IMR-90 (cell line): ENCODE measurements around the gene NDFIP2. TPM values are rescaled to one million over a fixed set of nuclear protein-coding genes. Genes with fewer than 3 reads are reported as not detected.

Source experiments
- ATAC-seq: fragments of 200-7000 bp; cut with Tn5 transposase; 2 replicates; pipeline ENCODE4 v1.9.1; 2020; ENCODE audit warnings: low read depth, mild to moderate bottlenecking, moderate library complexity
- BruUV-seq: library from RNA; stranded (reverse); fragments of 400-500 nt; replicated peaks from 2 replicates; lab custom pipeline; 2021; lab: Mats Ljungman, UMichigan
- CTCF ChIA-PET: fragments of 300-600 bp; formaldehyde crosslinking; extraction: SDS; loops from one replicate; lab custom pipeline; 2021; ENCODE audit warnings: antibody characterized with exemption; lab: Yijun Ruan, JAX
- POLR2A ChIA-PET: fragments of 300-600 bp; sonication (Branson Sonifier 250); formaldehyde crosslinking; loops from one replicate; lab custom pipeline; 2022; ENCODE audit warnings: antibody characterized with exemption; ENCODE audit not compliant: unreplicated experiment; lab: Charles Lee
- DNase-seq: peaks from one replicate; pipeline ENCODE4 v3.0.0; 2013
- H2AFZ ChIP-seq: replicated peaks from 2 replicates; pipeline ENCODE3; 2013; ENCODE audit warnings: low read length, mild to moderate bottlenecking; ENCODE audit not compliant: poor library complexity
- H2AK5ac ChIP-seq: 2 replicates; pipeline ENCODE4 v1.6.1; 2013; ENCODE audit warnings: low read depth, low read length, inconsistent platforms
- H2AK9ac ChIP-seq: replicated peaks from 2 replicates; pipeline ENCODE3; 2013; ENCODE audit warnings: mild to moderate bottlenecking, low read depth, low read length, moderate library complexity; ENCODE audit not compliant: poor library complexity
- H2BK120ac ChIP-seq: 2 replicates; pipeline ENCODE4 v1.6.1; 2013; ENCODE audit warnings: low read depth, low read length, inconsistent platforms
- H2BK15ac ChIP-seq: 3 replicates; pipeline ENCODE4 v1.6.1; 2013; ENCODE audit warnings: low read depth, low read length, inconsistent platforms
- H2BK20ac ChIP-seq: 2 replicates; pipeline ENCODE4 v1.6.1; 2013; ENCODE audit warnings: low read depth, mild to moderate bottlenecking, inconsistent platforms, low read length, moderate library complexity
- H2BK5ac ChIP-seq: 2 replicates; pipeline ENCODE4 v1.6.1; 2013; ENCODE audit warnings: mild to moderate bottlenecking, low read depth, low read length, inconsistent platforms; ENCODE audit not compliant: poor library complexity, severe bottlenecking
- H3K14ac ChIP-seq: replicated peaks from 2 replicates; pipeline ENCODE4 v1.6.1; 2013; ENCODE audit warnings: low read depth, low read length, inconsistent platforms
- H3K18ac ChIP-seq: 2 replicates; pipeline ENCODE4 v1.6.1; 2013; ENCODE audit warnings: low read depth, low read length, control low read depth
- H3K23ac ChIP-seq: 2 replicates; pipeline ENCODE4 v1.6.1; 2013; ENCODE audit warnings: low read depth, low read length, inconsistent platforms
- H3K27ac ChIP-seq: 2 replicates; pipeline ENCODE4 v1.5.1; 2013; ENCODE audit warnings: mild to moderate bottlenecking, control low read depth, low read length; ENCODE audit not compliant: insufficient read depth
- H3K27me3 ChIP-seq: 2 replicates; pipeline ENCODE4 v1.6.1; 2013; ENCODE audit warnings: low read length; ENCODE audit not compliant: control insufficient read depth, insufficient read depth
- H3K36me3 ChIP-seq: 2 replicates; pipeline ENCODE4 v1.6.1; 2013; ENCODE audit warnings: low read length, mixed read lengths; ENCODE audit not compliant: control insufficient read depth, insufficient read depth
- H3K4ac ChIP-seq: 2 replicates; pipeline ENCODE4 v1.6.1; 2013; ENCODE audit warnings: low read depth, low read length, inconsistent platforms
- H3K4me1 ChIP-seq: 2 replicates; pipeline ENCODE4 v1.6.1; 2013; ENCODE audit warnings: low read length, mixed read lengths; ENCODE audit not compliant: control insufficient read depth, insufficient read depth
- H3K4me2 ChIP-seq: 2 replicates; pipeline ENCODE4 v1.6.1; 2013; ENCODE audit warnings: low read depth, mild to moderate bottlenecking, control low read depth, low read length, moderate library complexity
- H3K4me3 ChIP-seq: 2 replicates; pipeline ENCODE4 v1.5.1; 2013; ENCODE audit warnings: low read depth, mild to moderate bottlenecking, control low read depth, low read length, moderate library complexity; ENCODE audit not compliant: insufficient read depth
- H3K56ac ChIP-seq: 2 replicates; pipeline ENCODE4 v1.6.1; 2013; ENCODE audit warnings: low read length, inconsistent platforms; ENCODE audit not compliant: insufficient read depth; ENCODE audit errors: extremely low read depth
- H3K79me1 ChIP-seq, 2 experiments: 2 replicates each; pipeline ENCODE4 v1.6.1; 2013; ENCODE audit warnings: low read length in 2 of 2, inconsistent platforms in 1 of 2, low read depth in 1 of 2
- H3K9ac ChIP-seq: 2 replicates; pipeline ENCODE4 v1.6.1; 2013; ENCODE audit warnings: low read depth, low read length, control low read depth
- H3K9me1 ChIP-seq: 2 replicates; pipeline ENCODE4 v1.6.1; 2013; ENCODE audit warnings: low read length, inconsistent platforms; ENCODE audit not compliant: insufficient read depth
- H3K9me3 ChIP-seq: 2 replicates; pipeline ENCODE4 v1.6.1; 2013; ENCODE audit warnings: low read length; ENCODE audit not compliant: control insufficient read depth, insufficient read depth
- H4K20me1 ChIP-seq: 2 replicates; pipeline ENCODE4 v1.6.1; 2013; ENCODE audit warnings: low read length, inconsistent platforms; ENCODE audit not compliant: insufficient read depth
- H4K5ac ChIP-seq: 2 replicates; pipeline ENCODE4 v1.6.1; 2013; ENCODE audit warnings: mild to moderate bottlenecking, low read depth, low read length, control low read depth
- H4K8ac ChIP-seq, 2 experiments: 2 replicates each; pipeline ENCODE4 v1.6.1; 2013; ENCODE audit warnings: low read depth in 2 of 2, low read length in 2 of 2, control low read depth in 1 of 2, inconsistent platforms in 1 of 2
- H4K91ac ChIP-seq: 2 replicates; pipeline ENCODE4 v1.6.1; 2013; ENCODE audit warnings: low read depth, low read length, inconsistent platforms; ENCODE audit not compliant: insufficient read depth
- BHLHE40 ChIP-seq: fragments of 150-350 bp; IDR thresholded peaks from 2 replicates; pipeline ENCODE4 v1.6.1; 2016; ENCODE audit warnings: mild to moderate bottlenecking, low read depth, low read length
- CHD1 ChIP-seq: IDR thresholded peaks from 2 replicates; pipeline ENCODE4 v1.6.1; 2012; ENCODE audit warnings: low read depth, low read length, improper control_type of control experiment
- CTCF ChIP-seq: conservative IDR thresholded peaks from 2 replicates; pipeline ENCODE4 v1.5.1; 2012; ENCODE audit warnings: mild to moderate bottlenecking, low read depth, low read length, improper control_type of control experiment
- MAFK ChIP-seq: IDR thresholded peaks from 2 replicates; pipeline ENCODE4 v1.6.1; 2012; ENCODE audit warnings: low read depth, low read length, improper control_type of control experiment
- NFE2L2 ChIP-seq: fragments of 150-350 bp; IDR thresholded peaks from 2 replicates; pipeline ENCODE4 v1.6.1; 2016; ENCODE audit warnings: low read depth, mild to moderate bottlenecking, low read length
- RCOR1 ChIP-seq: IDR thresholded peaks from 2 replicates; pipeline ENCODE4 v1.6.1; 2012; ENCODE audit warnings: mild to moderate bottlenecking, low read length, improper control_type of control experiment; ENCODE audit not compliant: insufficient replicate concordance
- WGBS, 2 experiments: methylation state at CpG; one replicate each; pipeline versions ENCODE4 v1.1.5 to v1.1.7; 2013; ENCODE audit warnings: missing lambda C conversion rate in 2 of 2; ENCODE audit not compliant: insufficient read length in 1 of 2; ENCODE audit errors: extremely low coverage in 2 of 2; 5-methylcytosine and 5-hydroxymethylcytosine counted together
- dilution Hi-C: fragments of 300-500 bp; cut with HindIII; formaldehyde crosslinking; loops from one replicate; pipeline ENCODE4 v1.14.3; 2018; ENCODE audit warnings: low sequenced_read_pairs; ENCODE audit not compliant: unreplicated experiment
- in situ Hi-C: fragments of 300-500 bp; cut with MboI; formaldehyde crosslinking; loops from 3 replicates; pipeline ENCODE4 v1.14.3; 2019; ENCODE audit warnings: low sequenced_read_pairs, inconsistent platforms, mixed read lengths
- intact Hi-C: fragments of 100-400 bp; cut with micrococcal nuclease; formaldehyde crosslinking; loops from 2 replicates; pipeline ENCODE4 v1.10.0; 2022
- polyA plus RNA-seq, 3 experiments: library from polyadenylated mRNA; depleted of rRNA; stranded (reverse); fragments of >200 nt; gene quantifications; 2 replicates each; pipeline ENCODE4 v1.2.3, GENCODE V29; 2012; ENCODE audit warnings: low replicate concordance in 1 of 3
- total RNA-seq: library from RNA; depleted of rRNA; stranded (reverse); fragments of >200 nt; gene quantifications from 2 replicates; pipeline ENCODE4 v1.2.3, GENCODE V29; 2012

NDFIP2 gene
- total and polyA plus RNA-seq, 2 of the 4 experiments (the other 2 are of a cell fraction) = 23.8 to 25.8 TPM

- intact Hi-C loops = no loop called here
- H3K79me1 ChIP-seq = no peaks in the 10 kb centered on the region
- H3K56ac ChIP-seq = no peak overlapping the region
- H2BK120ac ChIP-seq = no peak overlapping the region
- no peaks in the 10 kb centered on the region for H3K36me3 ChIP-seq
- H4K5ac ChIP-seq = no peak overlapping the region
- ChIA-PET POLR2A (no interaction called here), CTCF (no interaction called here)
- no peak for TF ChIP-seq CHD1
- TF ChIP-seq BHLHE40 = no peak
- peak; percentile 26; the same call in 1 of the 2 replicates for TF ChIP-seq MAFK
- TF ChIP-seq NFE2L2 = 0 out of 2 replicates have a peak, but pooled peaks have one; percentile 42
- TF ChIP-seq RCOR1 = no peak
- TF ChIP-seq CTCF = no peak
- H3K4me1 ChIP-seq = no peaks in the 10 kb centered on the region
- H3K9me3 ChIP-seq = no peaks in the 10 kb centered on the region; the same call in 1 of the 2 replicates
- no peak overlapping the region for H2BK15ac ChIP-seq
- DNase-seq = no peak
- H3K14ac ChIP-seq = no peak overlapping the region
- no peak overlapping the region for H3K27ac ChIP-seq
- H4K20me1 ChIP-seq = no peaks in the 10 kb centered on the region
- H3K4me2 ChIP-seq = no peak overlapping the region
- no peak overlapping the region for H2BK20ac ChIP-seq
- WGBS, 2 experiments = no CpG with 5 or more reads among the region's 2 CpGs
- no peak overlapping the region for H4K91ac ChIP-seq
- no peak overlapping the region for H3K4me3 ChIP-seq
- in situ Hi-C loops = loop anchor here (25.0 kb wide), 1 partner anchor 801 kb away; no protein-coding TSS in a partner anchor
- H3K23ac ChIP-seq = no peak overlapping the region
- no peak overlapping the region for H2AK9ac ChIP-seq
- H4K8ac ChIP-seq = no peak overlapping the region
- no peaks in the 10 kb centered on the region for H3K9me1 ChIP-seq
- no peak overlapping the region for H2AK5ac ChIP-seq
- H3K18ac ChIP-seq = no peak overlapping the region
- ATAC-seq = no peak
- no peaks in the 10 kb centered on the region for H3K27me3 ChIP-seq
- dilution Hi-C loops = no loop called here
- no peak overlapping the region for H2AFZ ChIP-seq
- H3K4ac ChIP-seq = no peak overlapping the region
- H3K9ac ChIP-seq = no peak overlapping the region
- BruUV-seq = no TSS peak
- no peak overlapping the region for H2BK5ac ChIP-seq
These were observed 80.0 kb downstream of the NDFIP2 start for GRCh38 chr13:79560954-79561353.
